HepG2 (cell line): ENCODE results near the gene ARHGEF39. TPM values are rescaled to one million over a fixed set of nuclear protein-coding genes. Genes with fewer than 3 reads are reported as not detected.

Experiments used
- AGO1 ChIP-seq: fragments of 200-400 bp; formaldehyde crosslinking; IDR thresholded peaks from 2 replicates; pipeline ENCODE4 v1.6.1; 2017; ENCODE audit warnings: mild to moderate bottlenecking, low read depth, low read length, moderate library complexity; ENCODE audit not compliant: poor library complexity, severe bottlenecking
- ARHGAP35 ChIP-seq: sonication (generic); formaldehyde crosslinking; IDR thresholded peaks from 2 replicates; pipeline ENCODE4 v1.9.0; 2022; ENCODE audit warnings: mild to moderate bottlenecking, inconsistent platforms, moderate library complexity, missing genetic modification reagents, borderline replicate concordance
- CEBPB ChIP-seq: IDR thresholded peaks from 2 replicates; pipeline ENCODE4 v1.6.1; 2011; ENCODE audit warnings: low read depth, low read length, improper control_type of control experiment, borderline replicate concordance
- CREB1 ChIP-seq, 2 experiments: fragments of 450-650 bp in 1 of 2; IDR thresholded peaks; 2 replicates each; pipeline ENCODE4 v1.6.1; 2016 to 2017; ENCODE audit warnings: control low read depth in 1 of 2, mild to moderate bottlenecking in 1 of 2, missing compliant biosample characterization in 1 of 2, missing genetic modification characterization in 1 of 2
- GATAD1 ChIP-seq: IDR thresholded peaks from 2 replicates; pipeline ENCODE4 v1.6.1; 2016; ENCODE audit warnings: missing genetic modification reagents, missing compliant biosample characterization
- HIC2 ChIP-seq: sonication (generic); formaldehyde crosslinking; IDR thresholded peaks from 2 replicates; pipeline ENCODE4 v1.9.0; 2022; ENCODE audit warnings: low read depth, missing genetic modification reagents
- HMGA1 ChIP-seq: sonication (generic); formaldehyde crosslinking; conservative IDR thresholded peaks from 2 replicates; pipeline ENCODE4 v1.4.0; 2020; ENCODE audit warnings: missing genetic modification reagents
- HNRNPL ChIP-seq: fragments of 200-400 bp; formaldehyde crosslinking; IDR thresholded peaks from 2 replicates; pipeline ENCODE4 v1.6.1; 2017; ENCODE audit warnings: mild to moderate bottlenecking, low read depth, low read length
- IKZF4 ChIP-seq: sonication (generic); formaldehyde crosslinking; IDR thresholded peaks from 2 replicates; pipeline ENCODE4 v1.5.1; 2020; ENCODE audit warnings: borderline replicate concordance, mild to moderate bottlenecking, low read depth, missing genetic modification reagents; ENCODE audit errors: not compliant biosample characterization
- JUN ChIP-seq: sonication (generic); formaldehyde crosslinking; IDR thresholded peaks from 2 replicates; pipeline ENCODE4 v1.4.0; 2020; ENCODE audit warnings: mild to moderate bottlenecking, missing genetic modification reagents
- KAT2B ChIP-seq: fragments of 150-350 bp; IDR thresholded peaks from 2 replicates; pipeline ENCODE4 v1.6.1; 2014; ENCODE audit warnings: low read depth, low read length, borderline replicate concordance
- KLF13 ChIP-seq: sonication (generic); formaldehyde crosslinking; IDR thresholded peaks from 2 replicates; pipeline ENCODE4 v1.4.0; 2020; ENCODE audit warnings: mild to moderate bottlenecking, missing genetic modification reagents
- KLF9 ChIP-seq: IDR thresholded peaks from 2 replicates; pipeline ENCODE4 v1.6.1; 2016; ENCODE audit warnings: low read depth
- PHF5A ChIP-seq: IDR thresholded peaks from one replicate; pipeline ENCODE4 v1.6.1; 2018; ENCODE audit warnings: low read depth, missing genetic modification reagents; ENCODE audit not compliant: unreplicated experiment
- RARG ChIP-seq: sonication (generic); formaldehyde crosslinking; IDR thresholded peaks from 2 replicates; pipeline ENCODE4 v1.4.0; 2020; ENCODE audit warnings: low read depth, mild to moderate bottlenecking, missing genetic modification reagents
- RFXANK ChIP-seq: IDR thresholded peaks from 2 replicates; pipeline ENCODE4 v1.6.1; 2016
- TCF12 ChIP-seq, 2 experiments: fragments of 450-650 bp in 1 of 2; sonication (generic) in 1 of 2; formaldehyde crosslinking in 1 of 2; IDR thresholded peaks; 2 replicates each; pipeline versions ENCODE4 v1.6.1 to v1.8.0; 2017 to 2022; ENCODE audit warnings: antibody characterized with exemption in 1 of 2, mild to moderate bottlenecking in 1 of 2, missing genetic modification reagents in 1 of 2, moderate library complexity in 1 of 2
- ZBTB39 ChIP-seq: sonication (generic); formaldehyde crosslinking; IDR thresholded peaks from 2 replicates; pipeline ENCODE4 v1.5.0; 2020; ENCODE audit warnings: missing genetic modification reagents
- ZFP36L1 ChIP-seq: sonication (generic); formaldehyde crosslinking; IDR thresholded peaks from 2 replicates; pipeline ENCODE4 v1.8.0; 2022; ENCODE audit warnings: mild to moderate bottlenecking, missing genetic modification reagents, moderate library complexity
- ZNF12 ChIP-seq: sonication (generic); formaldehyde crosslinking; IDR thresholded peaks from 2 replicates; pipeline ENCODE4 v1.5.0; 2020; ENCODE audit warnings: missing genetic modification reagents
- ZNF124 ChIP-seq: sonication (generic); formaldehyde crosslinking; IDR thresholded peaks from 2 replicates; pipeline ENCODE4 v1.4.0; 2020; ENCODE audit warnings: missing genetic modification reagents
- ZNF136 ChIP-seq: sonication (generic); formaldehyde crosslinking; IDR thresholded peaks from 2 replicates; pipeline ENCODE4 v1.8.1; 2022; ENCODE audit warnings: low read depth, mild to moderate bottlenecking, moderate library complexity, missing genetic modification reagents
- ZNF24 ChIP-seq: fragments of 450-650 bp; IDR thresholded peaks from 2 replicates; pipeline ENCODE4 v1.6.1; 2017; ENCODE audit warnings: antibody characterized with exemption, mild to moderate bottlenecking
- ZNF496 ChIP-seq: sonication (generic); formaldehyde crosslinking; IDR thresholded peaks from 2 replicates; pipeline ENCODE4 v1.8.1; 2023; ENCODE audit warnings: mild to moderate bottlenecking, moderate library complexity, missing genetic modification reagents; ENCODE audit not compliant: insufficient replicate concordance
- ZNF639 ChIP-seq: conservative IDR thresholded peaks from 2 replicates; pipeline ENCODE4 v1.6.1; 2018; ENCODE audit warnings: missing genetic modification reagents
- polyA plus RNA-seq, 8 experiments: library from polyadenylated mRNA; depleted of rRNA in 3 of 8; stranded (reverse) in 7 of 8; unstranded in 1 of 8; fragments of >200 nt; fragmentation: Illumina TruSeq in 4 of 8; extraction: Trizol in 4 of 8; gene quantifications; 2 replicates each; pipeline versions ENCODE4 v1.2.1 to v1.2.3, GENCODE V29; 2011 to 2016; ENCODE audit warnings: low read depth in 4 of 8, missing spikeins in 1 of 8, mixed read lengths in 1 of 8; ENCODE audit not compliant: insufficient read depth in 1 of 8
- total RNA-seq, 5 experiments: library from RNA; depleted of rRNA; stranded (reverse); fragments of >200 nt; fragmentation: Illumina TruSeq; extraction: Trizol; gene quantifications; 2 replicates each; pipeline ENCODE4 v1.2.3, GENCODE V29; 2016; ENCODE audit warnings: low read depth in 1 of 5

Gene ARHGEF39
- total and polyA plus RNA-seq, 2 of the 13 experiments (the other 11 are each of a cell fraction or from before 2014, with no cell fraction given) = 11.2 to 12.3 TPM

- TF ChIP-seq TCF12 (IDR thresholded peaks at IDR 0.05) = no peak
- no peak for TF ChIP-seq TCF12 (CRISPR knock-in tag; IDR thresholded peaks at IDR 0.05)
- TF ChIP-seq KLF9 (CRISPR knock-in tag) = no peak
- peak; percentile 67 for TF ChIP-seq GATAD1 (CRISPR knock-in tag)
- TF ChIP-seq KLF13 (CRISPR knock-in tag) = no peak
- TF ChIP-seq ZBTB39 (CRISPR knock-in tag) = no peak
- TF ChIP-seq CEBPB = no peak
- no peak for TF ChIP-seq ARHGAP35 (CRISPR knock-in tag)
- no peak for TF ChIP-seq ZFP36L1 (CRISPR knock-in tag)
- TF ChIP-seq HMGA1 (CRISPR knock-in tag) = no peak
- TF ChIP-seq RFXANK = no peak
- TF ChIP-seq ZNF496 (CRISPR knock-in tag) = no peak
- TF ChIP-seq RARG (CRISPR knock-in tag) = no peak
- TF ChIP-seq HIC2 (CRISPR knock-in tag) = no peak
- no peak for TF ChIP-seq PHF5A (CRISPR knock-in tag)
- no peak for TF ChIP-seq JUN (CRISPR knock-in tag)
- 0 out of 2 replicates have a peak, but pooled peaks have one; percentile 40 for TF ChIP-seq HNRNPL
- 0 out of 2 replicates have a peak, but pooled peaks have one; percentile 52 for TF ChIP-seq CREB1 (IDR thresholded peaks at IDR 0.05)
- TF ChIP-seq CREB1 (CRISPR knock-in tag; IDR thresholded peaks at IDR 0.05) = peak; percentile 56; the same call in 1 of the 2 replicates
- no peak for TF ChIP-seq KAT2B
- peak; percentile 38; the same call in 1 of the 2 replicates for TF ChIP-seq ZNF136 (CRISPR knock-in tag)
- TF ChIP-seq AGO1 = no peak
- TF ChIP-seq IKZF4 (CRISPR knock-in tag) = no peak
- no peak; the same call in 1 of the 2 replicates for TF ChIP-seq ZNF12 (CRISPR knock-in tag)
- no peak for TF ChIP-seq ZNF639
- TF ChIP-seq ZNF24 = no peak
- 0 out of 2 replicates have a peak, but pooled peaks have one; percentile 35 for TF ChIP-seq ZNF124 (CRISPR knock-in tag)
Observed at GRCh38 chr9:35646533-35647265, 18.3 kb downstream of the ARHGEF39 start (continued).
